ENCODE results near the gene PADI1.
"Not testable (repeated sequence)": the region's sequence is repeated elsewhere in the genome, so short reads cannot be mapped to it uniquely, and the experiment has no call there.

Gene PADI1

GRCh38 chr1:17239420-17239819 is 34.5 kb downstream of the PADI1 start:
- FAIRE-seq = no peak

GRCh38 chr1:17241011-17241779 is 36.3 kb downstream of the PADI1 start:
- FAIRE-seq; DNase-seq (ENCODE audit: low spot score): not testable (repeated sequence)

More at GRCh38 chr1:17239420-17239819, 34.5 kb downstream of the PADI1 start:
- DNase-seq (ENCODE audit: low spot score) = peak; percentile 80

GRCh38 chr1:17241780-17242074 is 36.8 kb downstream of the PADI1 start:
- not testable (repeated sequence) for DNase-seq (ENCODE audit: low spot score); FAIRE-seq

- DNase-seq (ENCODE audit: low spot score) (no peak), FAIRE-seq (no peak)
Observed at GRCh38 chr1:17243274-17243673, 38.3 kb downstream of the PADI1 start.

GRCh38 chr1:17244821-17245740 is 40.2 kb downstream of the PADI1 start:
- no peak for FAIRE-seq
- peak; percentile 24 for DNase-seq (ENCODE audit: low spot score)

- FAIRE-seq = no peak
Observed at GRCh38 chr1:17245816-17246325, 40.9 kb downstream of the PADI1 start.

GRCh38 chr1:17246971-17247370 is 42.0 kb downstream of the PADI1 start:
- no peak for FAIRE-seq
- no peak for DNase-seq (ENCODE audit: low spot score)

More at GRCh38 chr1:17245816-17246325, 40.9 kb downstream of the PADI1 start:
- DNase-seq (ENCODE audit: low spot score) = no peak

- no peak for FAIRE-seq
- no peak for DNase-seq (ENCODE audit: low spot score)
Observed at GRCh38 chr1:17248781-17249180, 43.9 kb downstream of the PADI1 start, which contains the start of gene PADI3. Gene PADI3, plus strand, starts transcription at chr1:17249098. Its CDS starts 40 bp downstream, at chr1:17249138.

GRCh38 chr1:17250601-17251000 is 45.7 kb downstream of the PADI1 start:
- DNase-seq (ENCODE audit: low spot score) (peak; percentile 77), FAIRE-seq (peak; percentile 77)

GRCh38 chr1:17251246-17251645 is 46.3 kb downstream of the PADI1 start:
- FAIRE-seq (no peak), DNase-seq (ENCODE audit: low spot score) (no peak)

GRCh38 chr1:17251701-17252376 is 46.9 kb downstream of the PADI1 start:
- DNase-seq (ENCODE audit: low spot score) = peak; percentile 65
- no peak for FAIRE-seq

GRCh38 chr1:17255336-17255735 is 50.4 kb downstream of the PADI1 start:
- DNase-seq (ENCODE audit: low spot score) (no peak), FAIRE-seq (no peak)

- FAIRE-seq (no peak), DNase-seq (ENCODE audit: low spot score) (no peak)
Observed at GRCh38 chr1:17258116-17258757, 53.3 kb downstream of the PADI1 start.

GRCh38 chr1:17258758-17259130 is 53.8 kb downstream of the PADI1 start:
- FAIRE-seq (no peak), DNase-seq (ENCODE audit: low spot score) (no peak)

- no peak for FAIRE-seq
- peak; percentile 38 for DNase-seq (ENCODE audit: low spot score)
Observed at GRCh38 chr1:17259233-17259873, 54.4 kb downstream of the PADI1 start.

- DNase-seq (ENCODE audit: low spot score) (no peak), FAIRE-seq (no peak)
Observed at GRCh38 chr1:17260264-17260663, 55.3 kb downstream of the PADI1 start.

- DNase-seq (ENCODE audit: low spot score) (no peak), FAIRE-seq (no peak)
Observed at GRCh38 chr1:17260738-17261137, 55.8 kb downstream of the PADI1 start.

GRCh38 chr1:17263936-17264335 is 59.0 kb downstream of the PADI1 start:
- FAIRE-seq (no peak), DNase-seq (ENCODE audit: low spot score) (no peak)

GRCh38 chr1:17264470-17264869 is 59.5 kb downstream of the PADI1 start:
- no peak for FAIRE-seq

GRCh38 chr1:17265162-17265561 is 60.2 kb downstream of the PADI1 start:
- FAIRE-seq = no peak
- no peak for DNase-seq (ENCODE audit: low spot score)

More at GRCh38 chr1:17264470-17264869, 59.5 kb downstream of the PADI1 start:
- DNase-seq (ENCODE audit: low spot score) = no peak

Data from urothelium cell line (cell line).